ENCODE results near the gene IL23R. TPM values are rescaled to one million over a fixed set of nuclear protein-coding genes. Genes with fewer than 3 reads are reported as not detected.

IL23R gene
- total RNA-seq, 1 donor from 2014 or later, result not detected

GRCh38 chr1:67241200-67241746, 75.0 kb downstream of the IL23R start:
- Mint-ChIP-seq H3K4me3 (ENCODE audit: unreplicated experiment) (no peak overlapping the region), H3K4me1 (ENCODE audit: low read depth, unreplicated experiment) (no peaks in the 10 kb centered on the region), H3K27me3 (ENCODE audit: low read depth, unreplicated experiment) (peaks cover 1% of the 10 kb centered on the region), H3K36me3 (ENCODE audit: low read depth, unreplicated experiment) (no peaks in the 10 kb centered on the region), H3K9me3 (ENCODE audit: unreplicated experiment) (no peaks in the 10 kb centered on the region), H3K27ac (ENCODE audit: unreplicated experiment) (no peak overlapping the region)
- Histone ChIP-seq H3K4me3 (ENCODE audit: insufficient read depth, low read depth, low read length) (no peak overlapping the region), H3K4me1 (ENCODE audit: insufficient read depth, low read length) (no peaks in the 10 kb centered on the region), H2AFZ (ENCODE audit: low read depth, low read length) (no peak overlapping the region), H3K27me3 (ENCODE audit: insufficient read depth, low read length) (peaks cover 2% of the 10 kb centered on the region), H4K20me1 (ENCODE audit: insufficient read depth, low read length) (no peaks in the 10 kb centered on the region), H3K9me3 (ENCODE audit: insufficient read depth, low read depth, low read length) (no peaks in the 10 kb centered on the region), H3K9ac (ENCODE audit: low read length) (no peak overlapping the region), H3K4me2 (ENCODE audit: low read length) (no peak overlapping the region), H3K27ac (ENCODE audit: low read depth, low read length) (no peak overlapping the region), H3K36me3 (ENCODE audit: insufficient read depth, low read length) (no peaks in the 10 kb centered on the region), H3K79me2 (ENCODE audit: insufficient read depth, low read length) (no peaks in the 10 kb centered on the region)
- FAIRE-seq, result no peak
- TF ChIP-seq CTCF (IDR thresholded peaks at IDR 0.05; ENCODE audit: insufficient read depth, low read depth, low read length) (no peak), EZH2 (IDR thresholded peaks at IDR 0.05; ENCODE audit: insufficient read depth, low read length) (no peak)
- DNase-seq (ENCODE audit: low read depth), result no peak

GRCh38 chr1:67242016-67242415, 75.8 kb downstream of the IL23R start:
- Histone ChIP-seq H3K4me2 (ENCODE audit: low read length) (no peak overlapping the region), H2AFZ (ENCODE audit: low read depth, low read length) (no peak overlapping the region), H3K36me3 (ENCODE audit: insufficient read depth, low read length) (no peaks in the 10 kb centered on the region), H3K27ac (ENCODE audit: low read depth, low read length) (no peak overlapping the region), H3K9ac (ENCODE audit: low read length) (no peak overlapping the region), H3K79me2 (ENCODE audit: insufficient read depth, low read length) (no peaks in the 10 kb centered on the region), H3K4me1 (ENCODE audit: insufficient read depth, low read length) (no peaks in the 10 kb centered on the region), H4K20me1 (ENCODE audit: insufficient read depth, low read length) (no peaks in the 10 kb centered on the region), H3K4me3 (ENCODE audit: insufficient read depth, low read depth, low read length) (no peak overlapping the region), H3K27me3 (ENCODE audit: insufficient read depth, low read length) (peaks cover 2% of the 10 kb centered on the region), H3K9me3 (ENCODE audit: insufficient read depth, low read depth, low read length) (no peaks in the 10 kb centered on the region)
- no peaks in the 10 kb centered on the region for H3K4me1 Mint-ChIP-seq (ENCODE audit: low read depth, unreplicated experiment)
- no peak overlapping the region for H3K4me3 Mint-ChIP-seq (ENCODE audit: unreplicated experiment)
- TF ChIP-seq EZH2 (IDR thresholded peaks at IDR 0.05; ENCODE audit: insufficient read depth, low read length) (no peak), CTCF (IDR thresholded peaks at IDR 0.05; ENCODE audit: insufficient read depth, low read depth, low read length) (no peak)
- DNase-seq (ENCODE audit: low read depth) (no peak), FAIRE-seq (no peak)
- H3K9me3 Mint-ChIP-seq (ENCODE audit: unreplicated experiment), result no peaks in the 10 kb centered on the region
- H3K27me3 Mint-ChIP-seq (ENCODE audit: low read depth, unreplicated experiment), result peaks cover 2% of the 10 kb centered on the region
- no peaks in the 10 kb centered on the region for H3K36me3 Mint-ChIP-seq (ENCODE audit: low read depth, unreplicated experiment)
- no peak overlapping the region for H3K27ac Mint-ChIP-seq (ENCODE audit: unreplicated experiment)

GRCh38 chr1:67250051-67250653, 83.9 kb downstream of the IL23R start:
- Histone ChIP-seq H2AFZ (ENCODE audit: low read depth, low read length) (no peak overlapping the region), H3K4me2 (ENCODE audit: low read length) (no peak overlapping the region), H3K9ac (ENCODE audit: low read length) (no peak overlapping the region), H3K27me3 (ENCODE audit: insufficient read depth, low read length) (no peaks in the 10 kb centered on the region), H3K27ac (ENCODE audit: low read depth, low read length) (no peak overlapping the region), H4K20me1 (ENCODE audit: insufficient read depth, low read length) (no peaks in the 10 kb centered on the region), H3K4me3 (ENCODE audit: insufficient read depth, low read depth, low read length) (no peak overlapping the region), H3K4me1 (ENCODE audit: insufficient read depth, low read length) (no peaks in the 10 kb centered on the region), H3K9me3 (ENCODE audit: insufficient read depth, low read depth, low read length) (peaks cover 6% of the 10 kb centered on the region), H3K36me3 (ENCODE audit: insufficient read depth, low read length) (no peaks in the 10 kb centered on the region), H3K79me2 (ENCODE audit: insufficient read depth, low read length) (no peaks in the 10 kb centered on the region)
- no peak for DNase-seq (ENCODE audit: low read depth)
- no peak overlapping the region for H3K27ac Mint-ChIP-seq (ENCODE audit: unreplicated experiment)
- peaks cover 2% of the 10 kb centered on the region for H3K27me3 Mint-ChIP-seq (ENCODE audit: low read depth, unreplicated experiment)
- no peak for TF ChIP-seq EZH2 (IDR thresholded peaks at IDR 0.05; ENCODE audit: insufficient read depth, low read length)
- no peak for TF ChIP-seq CTCF (IDR thresholded peaks at IDR 0.05; ENCODE audit: insufficient read depth, low read depth, low read length)
- no peak overlapping the region for H3K4me3 Mint-ChIP-seq (ENCODE audit: unreplicated experiment)
- no peaks in the 10 kb centered on the region for H3K4me1 Mint-ChIP-seq (ENCODE audit: low read depth, unreplicated experiment)
- peaks cover 23% of the 10 kb centered on the region for H3K9me3 Mint-ChIP-seq (ENCODE audit: unreplicated experiment)
- H3K36me3 Mint-ChIP-seq (ENCODE audit: low read depth, unreplicated experiment), result no peaks in the 10 kb centered on the region
- no peak for FAIRE-seq
